GM23248 (cell line): ENCODE results near the gene SEMA4G. TPM values are rescaled to one million over a fixed set of nuclear protein-coding genes. Genes with fewer than 3 reads are reported as not detected.
"Not testable (repeated sequence)": the region's sequence is repeated elsewhere in the genome, so short reads cannot be mapped to it uniquely, and the experiment has no call there.

Experiments
- DNase-seq: peaks from one replicate; pipeline ENCODE4 v3.0.0-alpha.2; 2015
- H2AFZ ChIP-seq: fragments of 200-600 bp; sonication (generic); 2 replicates; pipeline ENCODE4 v1.6.1; 2016; ENCODE audit warnings: antibody characterized with exemption
- H3F3A ChIP-seq: fragments of 200-600 bp; sonication (generic); 2 replicates; pipeline ENCODE4 v1.6.1; 2016; ENCODE audit warnings: mild to moderate bottlenecking, antibody characterized with exemption, mixed run types; ENCODE audit not compliant: insufficient read depth
- H3K27ac ChIP-seq: fragments of 200-600 bp; sonication (generic); 2 replicates; pipeline ENCODE4 v1.5.1; 2016; ENCODE audit warnings: mild to moderate bottlenecking
- H3K27me3 ChIP-seq: fragments of 200-600 bp; sonication (generic); replicated peaks from 2 replicates; pipeline ENCODE4 v1.6.1; 2016; ENCODE audit warnings: mild to moderate bottlenecking; ENCODE audit not compliant: insufficient read depth
- H3K36me3 ChIP-seq: fragments of 200-600 bp; sonication (generic); 2 replicates; pipeline ENCODE4 v1.6.1; 2016; ENCODE audit warnings: low read depth, mild to moderate bottlenecking
- H3K4me1 ChIP-seq: fragments of 200-600 bp; sonication (generic); 2 replicates; pipeline ENCODE4 v1.6.1; 2016; ENCODE audit warnings: mild to moderate bottlenecking; ENCODE audit not compliant: insufficient read depth
- H3K4me2 ChIP-seq: fragments of 200-600 bp; sonication (generic); one replicate; pipeline ENCODE4 v1.6.1; 2016; ENCODE audit warnings: mild to moderate bottlenecking; ENCODE audit not compliant: unreplicated experiment
- H3K4me3 ChIP-seq: fragments of 200-600 bp; sonication (generic); 2 replicates; pipeline ENCODE4 v1.5.1; 2016; ENCODE audit warnings: mild to moderate bottlenecking
- H3K79me2 ChIP-seq: fragments of 200-600 bp; sonication (generic); 2 replicates; pipeline ENCODE4 v1.6.1; 2016; ENCODE audit warnings: mild to moderate bottlenecking; ENCODE audit not compliant: insufficient read depth
- H3K9ac ChIP-seq: fragments of 200-600 bp; sonication (generic); 2 replicates; pipeline ENCODE4 v1.6.1; 2016; ENCODE audit warnings: mild to moderate bottlenecking
- H3K9me2 ChIP-seq: fragments of 200-600 bp; sonication (generic); 2 replicates; pipeline ENCODE4 v1.6.1; 2016; ENCODE audit warnings: mixed run types, mild to moderate bottlenecking, moderate library complexity; ENCODE audit not compliant: insufficient read depth
- H3K9me3 ChIP-seq: fragments of 200-600 bp; sonication (generic); one replicate; pipeline ENCODE4 v1.6.1; 2017; ENCODE audit warnings: low read depth
- H4K20me1 ChIP-seq: fragments of 200-600 bp; sonication (generic); 2 replicates; pipeline ENCODE4 v1.6.0; 2016; ENCODE audit not compliant: insufficient read depth
- EZH2 ChIP-seq: fragments of 200-600 bp; sonication (generic); IDR thresholded peaks from 2 replicates; pipeline ENCODE4 v1.6.1; 2018; ENCODE audit warnings: antibody characterized with exemption, mild to moderate bottlenecking; ENCODE audit not compliant: insufficient read depth, poor library complexity, severe bottlenecking
- EZH2phosphoT487 ChIP-seq: fragments of 200-600 bp; sonication (generic); IDR thresholded peaks from 2 replicates; pipeline ENCODE4 v1.6.1; 2018; ENCODE audit warnings: antibody characterized with exemption, moderate library complexity, mild to moderate bottlenecking, low read depth; ENCODE audit not compliant: insufficient read depth
- WGBS, 2 experiments: methylation state at CpG; one replicate each; pipeline ENCODE4 v1.1.6; 2015 to 2017; ENCODE audit warnings: low lambda C conversion rate in 2 of 2, low coverage in 1 of 2; ENCODE audit errors: missing lambda C conversion rate in 2 of 2; 5-methylcytosine and 5-hydroxymethylcytosine counted together
- in situ Hi-C: fragments of 300-500 bp; cut with MboI; formaldehyde crosslinking; loops from 2 replicates; pipeline ENCODE4 v1.15.0; 2020
- polyA plus RNA-seq: library from polyadenylated mRNA; unstranded; fragments of >200 nt; fragmentation: Nextera tagmentation; extraction: Ambion mirVana; gene quantifications from 2 replicates; pipeline ENCODE4 v1.2.1, GENCODE V29; 2016
- total RNA-seq: library from RNA; depleted of rRNA; stranded (reverse); fragments of >200 nt; shearing (Covaris generic); gene quantifications from 2 replicates; pipeline ENCODE4 v1.2.3, GENCODE V29; 2014

The SEMA4G gene
- total and polyA plus RNA-seq, 2 experiments from 2014 or later: 0.11 to 1.1 TPM

DNA sequence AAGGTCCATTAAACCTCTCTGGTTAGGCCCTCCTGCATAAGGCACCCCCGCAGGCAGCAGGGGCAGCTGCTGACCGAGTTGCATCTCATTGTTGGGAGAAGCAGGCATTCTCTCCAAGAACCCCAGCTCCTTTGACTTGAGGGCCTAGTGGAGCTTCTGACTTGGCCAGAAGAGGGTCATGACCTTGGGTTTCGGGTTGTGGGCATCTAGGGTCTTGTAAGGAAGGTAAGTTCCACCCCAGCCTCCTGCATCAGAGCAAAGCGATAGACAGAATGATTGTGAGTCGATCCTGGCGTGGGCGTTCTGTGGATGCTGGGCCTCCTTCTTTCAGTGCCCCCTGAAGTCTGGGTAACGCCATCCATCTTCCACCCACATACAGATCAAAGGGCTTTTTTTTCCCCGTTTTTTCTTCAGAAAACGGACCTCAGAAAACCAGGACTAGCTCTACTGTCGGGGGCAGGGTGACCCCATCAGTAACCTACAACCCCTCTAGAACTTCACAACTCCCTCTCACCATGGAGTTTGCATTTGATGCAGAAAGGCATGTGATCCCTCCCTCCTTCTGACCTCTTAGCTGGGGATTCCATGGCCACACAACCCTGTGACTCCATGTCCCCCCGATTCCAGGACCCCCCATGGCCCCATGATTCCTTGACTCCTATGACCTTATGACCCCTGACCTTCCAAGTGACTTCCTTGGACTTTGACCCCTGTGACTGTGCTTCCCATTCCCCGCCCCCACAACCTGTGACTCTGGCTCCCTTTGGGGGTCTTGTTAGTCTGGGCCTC lies 3.0 kb downstream of the SEMA4G start:
- H4K20me1 ChIP-seq: no peaks in the 10 kb centered on the region
- 63 to 64% methylated on average over 13 of the region's 13 CpGs for WGBS, 2 experiments
- no peak overlapping the region for H3K9ac ChIP-seq
- no peaks in the 10 kb centered on the region for H3K9me2 ChIP-seq
- DNase-seq: no peak
- no peak overlapping the region for H3K27ac ChIP-seq
- TF ChIP-seq EZH2 (no peak), EZH2phosphoT487 (no peak)
- no peaks in the 10 kb centered on the region for H3K79me2 ChIP-seq
- H3K9me3 ChIP-seq: no peaks in the 10 kb centered on the region
- H3K4me3 ChIP-seq: no peak overlapping the region
- 0 out of 2 replicates have a peak, but pooled peaks cover 6% of the 10 kb centered on the region for H3K4me1 ChIP-seq
- no peaks in the 10 kb centered on the region for H3K36me3 ChIP-seq
- H3F3A ChIP-seq: no peaks in the 10 kb centered on the region
- H3K27me3 ChIP-seq: no peaks in the 10 kb centered on the region
- no peak overlapping the region for H3K4me2 ChIP-seq
- no peak overlapping the region for H2AFZ ChIP-seq
- in situ Hi-C loops: no loop called here

DNA sequence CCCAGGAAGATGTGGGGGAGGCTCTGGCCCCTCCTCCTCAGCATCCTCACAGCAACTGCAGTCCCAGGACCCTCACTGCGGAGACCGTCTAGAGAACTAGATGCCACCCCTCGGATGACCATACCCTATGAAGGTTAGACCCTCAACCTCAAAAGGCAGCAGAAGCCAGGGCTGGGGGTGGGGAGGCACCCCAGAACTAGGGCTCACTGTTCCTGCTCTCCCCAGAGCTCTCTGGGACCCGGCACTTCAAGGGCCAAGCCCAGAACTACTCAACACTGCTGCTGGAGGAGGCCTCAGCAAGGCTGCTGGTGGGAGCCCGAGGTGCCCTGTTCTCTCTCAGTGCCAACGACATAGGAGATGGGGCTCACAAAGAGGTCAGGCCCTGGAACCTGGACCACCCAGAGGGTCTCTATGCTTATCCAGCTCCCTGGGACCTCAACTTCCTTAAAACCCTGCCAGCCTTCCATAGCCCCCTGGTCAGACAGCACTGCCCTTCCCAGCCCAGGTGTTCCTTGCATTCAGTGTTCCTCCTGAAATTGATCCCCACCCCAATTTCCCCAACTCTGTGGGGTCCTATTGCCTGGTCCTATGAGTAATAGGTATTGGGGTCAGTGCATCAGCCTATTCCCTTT lies 3.7 kb downstream of the SEMA4G start:
- in situ Hi-C loops: no loop called here
- TF ChIP-seq EZH2phosphoT487 (no peak), EZH2 (no peak)
- Histone ChIP-seq H3K27ac (no peak overlapping the region), H4K20me1 (no peaks in the 10 kb centered on the region), H3K36me3 (no peaks in the 10 kb centered on the region), H3K27me3 (no peaks in the 10 kb centered on the region), H3K9me3 (no peaks in the 10 kb centered on the region), H3F3A (no peaks in the 10 kb centered on the region), H3K9ac (no peak overlapping the region), H3K79me2 (no peaks in the 10 kb centered on the region), H2AFZ (no peak overlapping the region), H3K4me3 (no peak overlapping the region), H3K9me2 (no peaks in the 10 kb centered on the region), H3K4me1 (0 out of 2 replicates have a peak, but pooled peaks cover 6% of the 10 kb centered on the region), H3K4me2 (no peak overlapping the region)
- DNase-seq: no peak
- WGBS, 2 experiments: 82 to 88% methylated on average over 5 to 6 of the region's 6 CpGs

DNA sequence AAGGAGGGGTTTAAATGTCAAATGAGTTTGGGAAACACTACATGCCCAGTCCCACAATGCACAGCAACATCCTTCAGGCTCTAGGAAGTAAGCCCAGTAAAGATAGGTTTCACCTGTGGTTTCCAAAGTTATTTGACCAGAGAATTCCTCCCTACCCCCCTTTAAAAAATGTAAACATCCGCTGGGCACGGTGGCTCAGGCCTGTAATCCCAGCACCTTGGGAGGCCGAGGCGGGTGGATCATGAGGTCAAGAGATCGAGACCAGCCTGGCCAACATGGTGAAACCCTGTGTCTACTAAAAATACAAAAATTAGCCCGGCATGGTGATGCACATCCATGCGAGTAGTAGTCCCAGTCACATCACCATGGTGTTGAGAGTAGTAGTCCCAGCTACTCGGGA lies 6.1 kb downstream of the SEMA4G start:
- H3K4me3 ChIP-seq, H3K79me2 ChIP-seq, H2AFZ ChIP-seq, H3K9me3 ChIP-seq, H3K4me1 ChIP-seq, H3K27ac ChIP-seq, H3F3A ChIP-seq, H3K9ac ChIP-seq, DNase-seq, in situ Hi-C loops, H3K27me3 ChIP-seq, H3K9me2 ChIP-seq, H3K36me3 ChIP-seq, H3K4me2 ChIP-seq, H4K20me1 ChIP-seq: not testable (repeated sequence)
- 81 to 85% methylated on average over 8 of the region's 8 CpGs for WGBS, 2 experiments

DNA sequence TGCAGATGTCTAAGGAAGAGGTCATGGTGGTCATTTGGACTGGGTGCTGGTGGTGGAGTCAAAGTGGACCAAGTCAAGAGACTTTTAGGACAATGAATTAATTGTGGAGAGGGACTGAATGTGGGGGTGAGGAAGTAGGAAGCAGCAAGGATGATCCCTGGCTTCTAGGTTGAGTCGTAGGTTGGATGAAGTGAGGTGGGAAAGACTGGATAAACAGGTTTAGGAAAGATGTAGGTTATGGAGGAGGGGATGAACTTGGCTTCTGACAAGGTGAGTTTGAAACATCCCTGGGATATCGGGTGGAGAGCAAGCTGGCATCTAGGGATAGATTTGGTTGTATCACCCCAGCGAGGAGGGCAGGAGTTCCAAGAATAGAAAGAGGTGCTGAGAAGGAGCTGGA lies 7.6 kb downstream of the SEMA4G start:
- Histone ChIP-seq H2AFZ (no peak overlapping the region), H3K9me2 (no peaks in the 10 kb centered on the region), H3K4me1 (no peaks in the 10 kb centered on the region), H4K20me1 (no peaks in the 10 kb centered on the region), H3K27ac (no peak overlapping the region), H3K9ac (no peak overlapping the region), H3K9me3 (no peaks in the 10 kb centered on the region), H3K4me2 (no peak overlapping the region), H3K36me3 (no peaks in the 10 kb centered on the region), H3F3A (no peaks in the 10 kb centered on the region), H3K79me2 (no peaks in the 10 kb centered on the region), H3K4me3 (no peak overlapping the region), H3K27me3 (no peaks in the 10 kb centered on the region)
- in situ Hi-C loops: no loop called here
- TF ChIP-seq EZH2 (no peak), EZH2phosphoT487 (no peak)
- WGBS, 2 experiments: 65 to 67% methylated on average over 3 of the region's 3 CpGs
- no peak for DNase-seq
